HG02840 (cell line): ENCODE results near the gene SH3YL1.

Source experiments
- ATAC-seq: cut with Tn5 transposase; IDR thresholded peaks from one replicate; pipeline ENCODE4 v1.9.1; 2021; ENCODE audit warnings: mild to moderate bottlenecking, moderate library complexity, moderate number of reproducible peaks; ENCODE audit not compliant: unreplicated experiment, low FRiP score

SH3YL1 gene, protein sequence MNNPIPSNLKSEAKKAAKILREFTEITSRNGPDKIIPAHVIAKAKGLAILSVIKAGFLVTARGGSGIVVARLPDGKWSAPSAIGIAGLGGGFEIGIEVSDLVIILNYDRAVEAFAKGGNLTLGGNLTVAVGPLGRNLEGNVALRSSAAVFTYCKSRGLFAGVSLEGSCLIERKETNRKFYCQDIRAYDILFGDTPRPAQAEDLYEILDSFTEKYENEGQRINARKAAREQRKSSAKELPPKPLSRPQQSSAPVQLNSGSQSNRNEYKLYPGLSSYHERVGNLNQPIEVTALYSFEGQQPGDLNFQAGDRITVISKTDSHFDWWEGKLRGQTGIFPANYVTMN

DNA sequence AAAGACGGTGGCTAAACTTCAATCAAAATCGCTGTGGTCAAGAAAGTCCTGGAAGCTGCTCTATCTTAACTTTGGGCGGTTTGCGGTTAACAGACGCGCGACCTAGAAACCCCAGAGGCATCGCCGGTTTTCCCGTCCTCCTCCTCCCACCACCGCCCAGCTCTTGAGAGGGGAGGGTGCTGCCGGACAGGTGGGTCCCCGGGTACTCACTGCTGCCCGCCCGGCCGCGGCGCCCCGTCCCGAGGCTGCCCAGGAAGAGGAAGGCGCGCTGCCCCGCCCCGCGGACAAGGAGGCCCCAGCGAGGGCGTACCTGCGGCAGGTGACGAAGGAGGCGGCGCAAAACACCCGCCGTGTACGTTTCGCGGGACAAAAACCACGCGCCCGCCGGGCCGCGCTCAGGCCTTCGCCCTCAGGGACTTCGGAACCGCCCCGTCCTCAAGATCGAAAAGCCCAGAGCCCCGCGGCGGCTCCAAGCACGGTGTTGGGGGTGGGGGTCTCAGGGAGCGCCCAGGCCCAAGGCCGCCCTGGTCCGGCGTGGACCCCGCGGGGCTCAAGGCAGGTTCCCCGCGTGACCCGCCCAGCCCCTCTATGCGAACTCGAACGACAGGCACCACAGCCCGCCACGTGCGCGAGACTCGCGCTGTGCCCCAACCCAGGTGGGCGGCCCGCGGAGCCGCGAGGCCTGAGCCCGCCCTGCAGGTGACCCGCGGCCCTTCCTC lies at the start of gene SH3YL1:
Gene SH3YL1, minus strand, starts transcription at position 259 of the 719 bp plus-strand sequence. Its CDS starts 48 bp downstream, at position 211.
- ATAC-seq, result peak; percentile 24

DNA sequence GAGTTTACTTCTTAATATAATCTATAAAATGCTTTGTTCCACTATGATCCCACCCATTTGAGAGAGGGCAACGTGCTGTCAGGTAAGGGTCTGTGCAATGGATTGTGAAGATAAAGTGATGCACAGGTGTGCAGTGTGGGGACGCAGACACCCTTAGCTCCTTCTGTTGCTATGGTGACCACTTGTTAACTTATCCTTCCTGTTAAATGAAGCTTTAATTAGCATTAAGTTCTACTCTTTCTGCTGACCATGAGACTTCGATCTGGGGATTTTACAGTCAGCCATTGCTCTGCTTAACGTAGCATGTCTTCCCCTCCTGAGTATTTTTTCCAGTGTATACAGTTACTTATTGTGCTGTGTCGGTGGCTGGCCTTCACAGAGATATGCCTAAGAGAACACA lies 47.2 kb upstream of the SH3YL1 start:
- ATAC-seq, result no peak

DNA sequence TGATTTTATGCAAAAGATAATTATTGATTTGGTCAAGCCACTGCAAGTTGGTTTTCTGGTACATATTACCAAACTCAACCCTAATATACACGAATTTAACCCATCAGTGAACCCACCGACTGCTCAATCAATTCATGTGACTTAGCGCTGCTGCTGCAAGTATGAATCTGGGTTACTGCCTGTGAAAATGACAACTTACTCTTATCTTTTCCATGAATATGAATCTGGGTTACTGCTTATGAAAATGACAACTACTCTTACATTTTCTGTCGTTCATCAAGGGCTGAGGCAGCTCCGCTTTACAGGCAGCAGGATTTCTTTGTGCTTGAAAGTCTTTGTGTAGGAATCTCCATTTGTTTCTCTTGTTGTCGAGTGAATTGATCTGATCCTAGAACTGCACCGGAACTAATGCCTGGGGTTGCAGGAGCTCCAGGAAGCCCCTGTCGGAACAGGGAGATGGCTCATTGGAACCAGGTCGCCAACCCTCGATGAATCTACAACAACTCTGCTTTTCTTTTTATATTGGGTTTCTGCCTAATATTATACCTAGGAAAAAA lies 46.2 kb upstream of the SH3YL1 start:
- ATAC-seq, result no peak

DNA sequence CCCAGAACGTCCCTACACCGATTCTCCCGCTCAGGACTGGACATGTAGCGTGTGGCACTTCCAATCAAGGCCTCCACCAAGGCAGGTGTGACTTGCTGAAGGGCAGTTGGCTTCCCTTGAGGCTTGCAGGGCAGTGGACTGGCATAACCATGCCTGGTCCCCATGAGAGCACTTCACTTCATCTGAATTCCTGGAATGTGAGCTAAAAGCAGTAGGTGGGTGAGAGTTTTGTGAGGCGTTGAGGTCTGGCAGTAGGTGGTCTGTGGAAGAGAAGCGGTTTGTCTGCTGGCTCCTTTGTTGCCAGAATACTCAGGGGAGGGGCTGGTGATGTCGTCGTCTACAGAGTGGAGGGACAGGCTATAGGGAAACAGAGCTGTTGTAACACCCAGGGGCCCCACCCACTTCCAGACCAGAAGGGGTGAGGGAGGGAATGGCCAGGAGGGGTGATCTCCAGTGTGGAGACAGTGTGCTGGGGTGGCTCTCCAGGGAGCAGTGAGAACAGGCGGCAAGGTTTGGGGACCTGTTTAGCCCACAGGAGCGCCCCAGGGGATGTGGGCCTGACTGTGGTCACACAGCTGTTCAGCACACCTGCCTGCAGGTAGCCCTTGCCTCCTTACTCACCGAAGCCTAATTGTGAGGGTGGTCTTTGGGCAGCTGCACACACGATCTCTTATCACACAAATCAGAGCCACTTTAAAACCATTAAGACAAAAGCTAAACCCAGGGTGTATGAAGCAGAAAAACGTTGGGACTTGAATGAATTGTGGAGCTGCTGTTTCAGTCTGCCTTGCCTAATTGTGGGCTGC lies 45.5 kb upstream of the SH3YL1 start:
- ATAC-seq, result no peak

DNA sequence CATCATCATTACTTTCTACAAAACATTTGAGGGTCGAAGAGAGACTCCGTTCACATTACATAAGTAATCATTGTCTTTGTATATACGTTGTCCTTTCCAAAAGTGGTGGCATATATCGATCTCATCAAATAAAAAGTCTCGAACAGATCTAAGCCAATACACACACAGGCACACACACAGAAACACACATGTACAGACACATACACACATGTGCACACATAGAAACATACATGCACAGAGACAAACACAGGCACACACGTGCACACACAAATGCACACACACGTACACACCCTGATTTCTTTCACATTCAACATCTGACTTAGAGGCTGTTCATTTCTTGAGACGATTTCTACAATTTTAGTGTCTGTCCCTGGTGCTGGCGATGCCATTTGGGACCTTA lies 41.5 kb upstream of the SH3YL1 start:
- ATAC-seq, result no peak

DNA sequence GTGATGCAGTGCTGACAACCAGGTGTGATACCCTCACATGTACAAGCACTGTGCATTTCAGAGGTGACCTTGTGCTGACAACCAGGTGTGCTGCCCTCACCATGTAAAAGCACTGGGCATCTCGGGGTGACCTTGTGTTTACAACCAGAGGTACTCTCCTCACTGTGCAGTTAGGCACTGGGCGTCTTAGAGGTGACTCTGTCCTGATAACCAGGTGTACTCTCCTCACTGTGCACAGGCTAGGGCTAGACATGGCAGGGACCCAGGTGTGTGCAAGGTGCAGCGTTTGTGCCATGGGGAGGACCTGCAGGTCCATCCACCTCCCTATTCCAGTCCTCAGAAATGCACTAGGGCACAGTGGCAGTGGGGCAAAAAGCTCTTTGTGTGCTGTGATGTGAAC lies 32.5 kb upstream of the SH3YL1 start:
- no peak for ATAC-seq

DNA sequence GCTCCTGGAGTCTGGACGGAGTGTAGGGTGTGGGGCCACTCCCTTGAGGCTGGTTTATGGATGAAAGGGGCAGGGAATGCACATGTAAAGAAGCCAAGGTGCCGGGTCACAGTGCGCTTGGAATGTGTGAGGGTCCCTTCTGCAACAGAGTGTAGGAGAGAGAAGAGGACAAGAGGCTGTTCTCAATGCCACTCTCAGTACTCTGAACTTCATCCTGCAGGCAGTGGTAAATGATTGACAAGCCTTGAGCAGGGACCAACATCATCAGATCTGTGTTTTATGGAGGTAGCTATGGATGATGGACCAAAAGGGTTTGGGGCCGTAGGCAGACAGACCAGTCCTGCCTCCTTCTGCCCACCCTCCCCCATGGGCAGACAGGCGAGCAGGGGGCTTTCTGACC lies 31.3 kb upstream of the SH3YL1 start:
- no peak for ATAC-seq

DNA sequence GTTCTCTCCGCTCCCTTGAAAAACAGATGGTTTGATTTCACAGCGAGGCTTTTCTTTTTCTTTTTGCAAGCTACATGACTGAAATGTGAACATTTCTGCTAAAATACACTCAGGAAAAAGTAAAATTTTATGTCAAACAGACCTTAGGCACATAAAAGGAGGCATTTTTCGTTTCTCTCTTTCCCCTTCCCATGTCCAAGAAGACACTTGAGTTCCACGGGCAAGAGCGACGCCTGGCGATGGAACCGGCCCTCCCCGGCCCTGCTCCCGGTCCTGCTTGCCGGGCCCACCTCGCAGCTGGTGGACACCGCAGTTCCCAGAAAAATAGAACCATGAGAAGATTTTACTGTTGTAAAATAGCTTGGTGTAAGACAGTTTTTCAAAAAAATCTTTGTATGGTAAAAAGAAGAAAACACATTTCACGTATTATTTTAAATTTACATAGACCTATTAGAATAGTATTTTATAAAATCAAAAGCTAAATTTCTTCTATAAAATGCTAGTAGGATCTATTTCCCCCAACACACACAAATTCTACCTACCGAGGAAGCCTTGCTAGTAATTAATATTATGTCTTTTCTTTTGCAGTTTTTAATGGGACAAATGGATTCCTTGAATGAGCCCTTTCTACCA lies 26.4 kb upstream of the SH3YL1 start:
- ATAC-seq, result no peak

DNA sequence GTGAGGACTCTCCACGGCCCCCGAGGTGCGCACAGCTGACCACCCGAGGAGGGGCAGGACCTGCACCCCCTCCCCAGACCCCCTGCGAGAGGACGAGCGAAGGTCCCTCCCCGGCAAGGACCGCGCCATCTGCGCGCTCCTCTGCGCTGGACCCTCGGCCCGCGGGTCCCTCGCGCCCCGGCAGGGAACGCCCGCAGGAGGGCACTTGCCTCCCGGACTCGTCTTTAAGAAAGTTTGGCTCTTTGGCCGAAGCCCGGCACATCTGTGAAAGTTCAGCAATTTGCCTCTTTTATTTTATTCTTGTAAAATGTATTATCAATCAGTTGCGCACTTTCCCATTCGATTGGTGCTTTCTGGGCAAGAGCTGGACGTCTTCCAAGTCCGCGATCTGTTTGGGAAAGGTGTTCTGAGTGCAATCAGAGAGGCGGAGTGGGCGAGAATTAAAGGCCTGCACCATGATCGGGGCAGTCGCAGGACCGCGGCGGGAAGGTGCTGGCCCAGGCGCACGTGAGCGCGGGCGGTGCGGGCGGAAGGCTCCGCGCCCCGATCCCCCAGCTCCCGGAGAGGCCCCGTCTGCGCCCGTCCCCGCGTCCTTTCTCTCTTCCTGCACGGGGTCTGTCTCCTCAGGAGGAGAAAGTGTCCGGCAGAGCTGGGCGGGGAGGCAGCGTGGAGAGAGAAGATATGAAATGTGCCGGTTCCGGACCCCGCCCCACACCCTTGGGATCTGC lies 25.7 kb upstream of the SH3YL1 start:
- ATAC-seq, result no peak

DNA sequence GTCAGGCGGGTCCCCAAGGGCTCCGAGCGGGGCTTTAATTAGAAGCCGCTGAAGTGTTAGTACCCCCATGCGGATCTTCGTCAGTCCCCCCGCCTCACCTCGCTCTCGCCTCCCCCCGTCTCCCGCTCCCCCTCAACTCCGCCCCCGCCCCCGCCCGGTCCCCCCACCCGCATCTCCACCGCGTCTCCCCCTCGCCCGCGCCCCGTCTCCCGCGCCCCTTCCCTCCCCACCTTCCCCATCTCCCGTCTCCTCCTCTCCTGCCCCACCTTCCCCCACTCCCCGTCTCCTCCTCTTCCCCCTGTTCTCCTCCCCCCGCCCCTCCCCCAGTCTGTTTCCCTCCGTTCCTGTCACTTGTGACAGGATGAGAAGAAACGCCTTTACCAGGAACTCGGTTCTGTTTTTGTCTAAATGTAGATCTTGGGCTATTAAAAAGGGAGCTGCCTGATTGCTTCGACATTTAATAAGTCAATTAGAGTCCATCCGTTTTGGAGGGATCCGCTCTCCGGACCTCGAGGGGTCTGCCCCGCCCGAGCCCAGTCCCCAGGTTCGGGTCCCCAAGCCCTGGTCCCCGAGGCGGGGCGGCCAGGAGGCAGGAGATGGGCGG lies 25.0 kb upstream of the SH3YL1 start:
- no peak for ATAC-seq

DNA sequence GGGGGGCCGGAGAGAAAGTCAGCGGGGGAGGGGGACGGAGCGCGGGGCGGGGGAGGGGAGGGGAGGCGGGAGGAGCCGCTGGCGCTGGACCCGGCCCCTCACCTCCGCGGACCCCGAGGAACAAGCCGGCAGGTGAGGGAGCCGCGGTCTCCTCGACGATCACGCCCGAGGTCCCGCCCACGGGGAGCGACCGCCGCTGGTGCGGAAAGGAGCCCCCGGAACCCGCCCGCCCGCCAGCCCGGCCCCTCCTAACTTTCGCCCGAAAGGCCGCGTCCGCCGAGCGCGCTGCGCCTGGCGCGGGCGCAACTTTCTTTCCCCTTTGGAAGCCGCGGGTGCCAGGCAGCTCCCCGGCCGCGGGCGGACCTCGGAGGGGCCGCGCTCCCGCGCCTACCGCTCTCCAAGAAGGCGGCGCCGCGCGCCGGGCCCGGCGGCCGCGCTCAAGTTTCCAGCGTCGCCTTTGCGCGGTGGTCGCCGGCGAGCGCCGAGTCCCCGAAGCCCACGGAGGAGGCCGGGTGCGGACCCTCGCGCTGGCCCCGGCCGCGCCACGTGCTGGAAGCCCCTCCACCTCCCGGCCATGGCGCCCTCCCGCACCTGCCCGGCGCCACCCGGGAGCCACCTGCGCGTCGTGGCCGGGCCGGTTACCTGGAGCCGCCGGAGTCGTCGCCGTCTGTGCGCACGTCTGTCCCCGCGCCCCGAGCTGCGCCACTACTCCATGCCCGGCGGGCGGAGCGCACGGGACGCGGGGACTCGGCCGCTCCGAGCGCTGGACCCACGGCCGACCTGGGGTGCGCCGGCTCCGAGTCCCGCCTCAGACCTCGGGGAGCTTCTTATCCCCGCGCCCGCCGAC lies 24.3 kb upstream of the SH3YL1 start, which contains the start of gene ALKAL2:
Gene ALKAL2, minus strand, starts transcription at position 181 of the 847 bp plus-strand sequence. CDS start 256 bp downstream, outside the sequence.
- no peak for ATAC-seq

DNA sequence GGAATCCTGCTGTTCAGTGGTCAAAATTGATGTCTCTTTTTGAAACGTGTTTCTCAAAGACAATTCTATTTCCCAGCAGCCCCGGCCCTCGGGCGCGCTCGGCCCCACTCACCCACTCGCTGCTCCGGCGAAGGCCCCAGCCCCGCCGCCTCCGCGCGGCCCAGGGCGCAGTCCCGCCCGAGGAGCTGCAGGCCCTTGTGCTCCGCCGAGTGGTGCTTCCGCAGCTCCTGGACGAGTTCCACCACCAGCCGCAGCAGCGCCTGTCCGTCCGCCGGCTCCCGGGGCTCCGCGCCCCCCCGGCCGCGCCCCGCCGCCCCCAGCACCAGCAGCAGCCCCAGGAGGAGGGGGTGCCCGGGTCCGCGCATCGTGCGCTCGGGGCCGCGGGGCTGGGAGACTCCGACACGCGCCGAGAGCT lies 23.6 kb upstream of the SH3YL1 start:
- no peak for ATAC-seq

DNA sequence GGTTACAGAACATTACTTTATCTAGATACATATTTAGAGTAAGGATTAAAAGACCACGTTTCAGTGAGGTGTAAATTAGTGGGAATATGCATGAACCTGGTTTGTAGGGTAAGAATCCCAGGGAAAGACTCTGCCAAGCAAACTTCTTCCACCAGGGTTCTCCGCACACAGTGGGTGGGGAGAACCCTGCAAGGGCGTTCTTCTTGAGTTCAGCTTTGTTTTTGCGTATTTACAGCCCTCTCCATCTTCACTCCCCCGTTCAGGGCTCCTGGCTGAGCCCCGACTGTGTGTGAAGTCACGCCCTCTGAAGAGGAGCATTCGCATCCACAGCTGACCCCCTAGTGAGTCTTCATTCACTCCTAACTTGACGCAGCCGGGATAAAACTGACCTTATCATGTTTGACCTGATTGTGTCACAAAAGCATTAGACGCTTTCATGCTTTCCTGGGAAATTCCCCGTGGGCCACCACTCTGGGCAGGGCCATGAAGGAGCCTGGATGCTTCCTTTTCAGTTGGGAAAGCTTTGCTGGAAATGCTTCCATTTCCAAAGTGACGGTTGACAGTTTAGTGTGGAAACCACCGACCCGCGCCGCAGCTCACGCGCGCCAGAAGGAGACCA lies 23.1 kb upstream of the SH3YL1 start:
- ATAC-seq, result no peak

DNA sequence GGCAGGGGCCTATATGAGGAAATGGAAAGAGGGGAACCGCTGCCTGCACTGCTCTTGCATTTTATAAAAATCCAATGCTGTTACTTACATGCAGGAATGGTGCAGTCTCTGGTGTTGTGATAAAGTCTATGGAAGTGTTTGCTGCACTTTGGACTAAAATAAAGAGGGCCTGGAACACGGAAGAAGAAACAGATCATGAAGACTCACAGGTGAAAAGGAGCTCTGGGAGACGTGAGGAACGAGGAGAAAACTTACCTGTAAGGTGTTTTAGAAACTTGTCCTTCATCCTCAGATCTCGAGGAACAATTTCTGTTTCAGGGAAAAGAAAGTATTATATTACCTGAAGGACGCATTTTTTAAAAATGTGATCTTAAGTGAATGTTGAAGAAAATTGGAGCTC lies 22.2 kb upstream of the SH3YL1 start:
- no peak for ATAC-seq

DNA sequence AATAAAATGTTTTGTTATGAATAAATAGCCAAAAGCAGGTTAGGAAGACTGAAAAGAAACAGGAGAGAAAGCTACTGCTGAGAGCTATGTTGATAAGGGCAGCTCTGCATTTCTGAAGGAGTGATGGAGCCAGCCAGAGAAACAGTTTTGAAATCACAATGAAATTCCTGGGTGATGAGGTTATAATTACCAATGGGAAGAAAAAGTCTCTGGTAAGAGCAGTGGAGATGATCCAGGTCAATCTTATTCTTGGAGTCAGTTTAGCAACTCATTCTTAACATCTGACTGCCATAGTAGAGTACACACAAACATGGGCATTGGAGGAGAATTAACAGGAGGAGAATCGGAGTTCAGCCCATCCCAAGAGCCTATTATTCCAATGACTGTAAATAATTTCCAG lies 21.7 kb upstream of the SH3YL1 start:
- ATAC-seq, result no peak

DNA sequence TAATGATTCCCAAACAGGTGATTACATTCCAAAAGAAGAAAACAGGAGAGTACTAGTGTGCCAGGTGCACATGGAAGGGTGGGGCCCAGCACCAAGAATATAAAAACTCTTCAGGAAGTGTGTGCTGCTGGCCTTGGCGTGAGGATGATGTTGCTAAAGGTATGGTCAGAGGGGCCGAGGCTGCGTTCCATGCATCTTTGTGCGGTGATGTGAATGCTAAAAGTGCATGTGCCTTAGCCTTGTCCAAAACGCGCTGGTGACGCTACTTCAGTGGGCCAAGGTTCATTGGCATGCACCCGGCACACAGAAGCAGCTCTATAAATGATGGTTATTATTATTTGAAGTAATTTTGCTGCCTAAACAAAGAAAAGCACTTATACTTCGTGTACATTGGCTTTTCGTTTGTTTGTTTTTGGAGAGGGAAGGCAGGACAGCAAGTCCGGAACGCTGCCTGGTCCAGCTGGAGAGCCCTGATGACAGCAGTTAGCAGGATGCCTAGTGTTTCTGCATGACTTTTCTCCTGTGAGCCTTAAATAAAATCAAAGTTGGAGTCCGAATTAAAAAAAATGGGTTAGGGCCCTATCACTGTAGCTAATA lies 21.2 kb upstream of the SH3YL1 start:
- no peak for ATAC-seq

DNA sequence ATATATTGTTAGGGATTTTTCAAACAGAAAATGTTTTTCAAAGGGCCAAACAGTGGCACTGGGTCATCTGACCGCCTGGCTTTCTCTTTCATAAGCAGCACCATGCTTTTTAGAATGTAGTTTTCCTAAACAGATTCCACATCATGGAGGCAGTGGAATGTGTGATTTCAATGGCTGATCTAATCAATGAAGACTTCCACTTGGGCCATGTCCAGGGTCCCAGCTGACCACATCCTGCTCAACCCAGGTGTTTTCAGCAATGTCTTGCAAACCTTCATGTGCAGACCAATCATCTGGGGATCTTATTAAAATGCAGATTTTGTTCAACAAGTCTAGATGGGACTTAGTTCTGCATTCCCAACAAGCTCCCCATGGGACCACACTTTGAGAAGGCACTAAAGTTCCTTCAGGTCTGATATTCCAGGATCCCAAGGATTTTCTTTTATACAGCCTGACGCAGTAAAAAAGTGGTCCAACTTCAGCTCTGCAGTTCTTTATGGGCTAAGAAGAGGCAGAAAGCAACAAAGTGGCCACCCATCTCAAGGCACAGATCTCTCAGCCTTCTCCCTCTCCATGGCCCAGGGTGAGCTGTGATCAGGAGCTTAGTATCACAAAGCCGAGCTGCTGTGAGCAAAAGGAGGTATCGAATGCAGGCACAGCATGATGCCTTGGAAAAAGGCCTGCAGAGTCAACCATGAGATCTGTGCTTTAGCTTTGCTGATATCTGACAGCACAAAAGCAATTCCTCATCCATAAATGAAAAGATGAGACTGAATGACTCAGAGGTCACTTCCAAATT lies 20.4 kb upstream of the SH3YL1 start:
- no peak for ATAC-seq
